ENCODE data around the gene NPTX1.

NPTX1 gene

GRCh38 chr17:80428363-80428762 lies 48.0 kb downstream of the NPTX1 start:
- no peak for DNase-seq

GRCh38 chr17:80427366-80428282 lies 48.8 kb downstream of the NPTX1 start:
- no peak for DNase-seq

- DNase-seq: peak in 48 of 56 donors; percentile 12 to 79 (median 44)
These were observed 49.6 kb downstream of the NPTX1 start for GRCh38 chr17:80426671-80427326.

GRCh38 chr17:80425835-80426426 lies 50.5 kb downstream of the NPTX1 start:
- no peak for DNase-seq

- no peak for DNase-seq
These were observed 51.3 kb downstream of the NPTX1 start for GRCh38 chr17:80424878-80425765.

- DNase-seq: no peak
These were observed 52.1 kb downstream of the NPTX1 start for GRCh38 chr17:80424261-80424660.

GRCh38 chr17:80423536-80424225 lies 52.7 kb downstream of the NPTX1 start:
- no peak for DNase-seq

- DNase-seq: no peak
These were observed 53.4 kb downstream of the NPTX1 start for GRCh38 chr17:80422981-80423380.

GRCh38 chr17:80422276-80422675 lies 54.1 kb downstream of the NPTX1 start:
- no peak for DNase-seq

- no peak for DNase-seq
These were observed 54.9 kb downstream of the NPTX1 start for GRCh38 chr17:80421381-80422090.

- DNase-seq: no peak
These were observed 57.2 kb downstream of the NPTX1 start for GRCh38 chr17:80419255-80419654.

- no peak for DNase-seq
These were observed 57.8 kb downstream of the NPTX1 start for GRCh38 chr17:80418589-80418988.
